K562 (cell line): ENCODE data around the gene MLLT6. TPM values are rescaled to one million over a fixed set of nuclear protein-coding genes. Genes with fewer than 3 reads are reported as not detected.

Experiments used
- ARID2 ChIP-seq: fragments of 450-650 bp; IDR thresholded peaks from 2 replicates; pipeline ENCODE4 v1.6.1; 2017; ENCODE audit warnings: antibody characterized with exemption, mild to moderate bottlenecking
- CTBP1 ChIP-seq: fragments of 450-650 bp; IDR thresholded peaks from 2 replicates; pipeline ENCODE4 v1.6.1; 2016; ENCODE audit warnings: borderline replicate concordance
- KDM1A ChIP-seq, 2 experiments: fragments of 450-650 bp; IDR thresholded peaks; 2 replicates each; pipeline ENCODE4 v1.6.1; 2016; ENCODE audit warnings: mild to moderate bottlenecking in 2 of 2
- KHSRP ChIP-seq: fragments of 450-650 bp; IDR thresholded peaks from 2 replicates; pipeline ENCODE4 v1.6.1; 2017
- MEF2A ChIP-seq: IDR thresholded peaks from 2 replicates; pipeline ENCODE4 v1.6.1; 2011; ENCODE audit warnings: low read depth, mild to moderate bottlenecking, low read length, moderate library complexity; ENCODE audit not compliant: control insufficient read depth
- NELFE ChIP-seq: IDR thresholded peaks from 2 replicates; pipeline ENCODE4 v1.6.1; 2011; ENCODE audit warnings: mild to moderate bottlenecking; ENCODE audit not compliant: insufficient read depth, insufficient read length
- RBM17 ChIP-seq: fragments of 200-400 bp; formaldehyde crosslinking; IDR thresholded peaks from 2 replicates; pipeline ENCODE4 v1.6.1; 2017; ENCODE audit warnings: low read depth, mild to moderate bottlenecking, low read length, borderline replicate concordance
- RBM25 ChIP-seq: fragments of 200-400 bp; formaldehyde crosslinking; IDR thresholded peaks from 2 replicates; pipeline ENCODE4 v1.6.1; 2018; ENCODE audit warnings: low read length, low read depth, moderate library complexity; ENCODE audit not compliant: severe bottlenecking
- RCOR1 ChIP-seq, 2 experiments: IDR thresholded peaks; 2 replicates each; pipeline ENCODE4 v1.6.1; 2012; ENCODE audit warnings: low read depth in 2 of 2, low read length in 2 of 2, borderline replicate concordance in 1 of 2, improper control_type of control experiment in 1 of 2
- SLC30A9 ChIP-seq: fragments of 250-450 bp; sonication (Bioruptor Pico); IDR thresholded peaks from 2 replicates; pipeline ENCODE4 v1.8.0; 2022; ENCODE audit warnings: mild to moderate bottlenecking, moderate library complexity
- SMARCC2 ChIP-seq: fragments of 450-650 bp; IDR thresholded peaks from 2 replicates; pipeline ENCODE4 v1.6.1; 2017; ENCODE audit warnings: antibody characterized with exemption, moderate library complexity, mild to moderate bottlenecking, low read depth
- TCF3 ChIP-seq: sonication (generic); formaldehyde crosslinking; IDR thresholded peaks from 2 replicates; pipeline ENCODE4 v1.4.0; 2020; ENCODE audit warnings: mild to moderate bottlenecking, missing genetic modification reagents
- TCF7L2 ChIP-seq: fragments of 150-350 bp; IDR thresholded peaks from 2 replicates; pipeline ENCODE4 v1.6.1; 2016; ENCODE audit warnings: low read depth, mild to moderate bottlenecking, low read length, moderate library complexity
- TSC22D4 ChIP-seq: fragments of 450-650 bp; IDR thresholded peaks from 2 replicates; pipeline ENCODE4 v1.6.1; 2016; ENCODE audit warnings: missing genetic modification characterization, missing biosample characterization, control low read depth
- ZNF134 ChIP-seq: fragments of 250-450 bp; sonication (Bioruptor Pico); conservative IDR thresholded peaks from 2 replicates; pipeline ENCODE4 v1.4.0; 2020
- ZNF316 ChIP-seq: fragments of 450-650 bp; IDR thresholded peaks from 2 replicates; pipeline ENCODE4 v1.6.1; 2016
- ZNF444 ChIP-seq: fragments of 250-450 bp; sonication (Bioruptor Pico); IDR thresholded peaks from 2 replicates; pipeline ENCODE4 v1.4.0; 2020; ENCODE audit warnings: mild to moderate bottlenecking, moderate library complexity
- ZNF77 ChIP-seq: fragments of 250-450 bp; sonication (Bioruptor Pico); IDR thresholded peaks from 2 replicates; pipeline ENCODE4 v1.5.0; 2020
- ZZZ3 ChIP-seq: fragments of 450-650 bp; IDR thresholded peaks from 2 replicates; pipeline ENCODE4 v1.6.1; 2016; ENCODE audit warnings: antibody characterized with exemption, mild to moderate bottlenecking, moderate library complexity
- polyA plus RNA-seq, 8 experiments: library from polyadenylated mRNA; depleted of rRNA in 4 of 8; stranded (reverse) in 5 of 8; unstranded in 3 of 8; fragments of >200 nt; fragmentation: Nextera tagmentation in 2 of 8; fragmentation: Illumina TruSeq in 1 of 8; extraction: Ambion mirVana in 2 of 8; extraction: Trizol in 1 of 8; gene quantifications; 2 replicates each; pipeline versions ENCODE4 v1.2.1 to v1.2.3, GENCODE V29; 2011 to 2014; ENCODE audit warnings: inconsistent platforms in 1 of 8, missing spikeins in 1 of 8
- total RNA-seq, 7 experiments: library from RNA; depleted of rRNA in 6 of 7; stranded (reverse); fragments of >200 nt in 6 of 7; fragmentation: Illumina TruSeq in 2 of 7; extraction: Trizol in 2 of 7; gene quantifications; 2 replicates each; pipeline versions ENCODE4 v1.2.1 to v1.2.3, GENCODE V29; 2011 to 2021; ENCODE audit warnings: low replicate concordance in 1 of 7
- TF ChIP-seq, protein P1 (sequence below): sonication (generic); formaldehyde crosslinking; IDR thresholded peaks from 2 replicates; pipeline ENCODE4 v1.9.0; 2022; ENCODE audit warnings: mild to moderate bottlenecking, missing genetic modification reagents
- TF ChIP-seq, protein P2 (sequence below): fragments of 250-450 bp; sonication (Bioruptor Pico); IDR thresholded peaks from 2 replicates; pipeline ENCODE4 v1.4.0; 2020; ENCODE audit warnings: mild to moderate bottlenecking, moderate library complexity, borderline replicate concordance
- TF ChIP-seq, protein P3 (sequence below): fragments of 250-450 bp; sonication (Bioruptor Pico); IDR thresholded peaks from 2 replicates; pipeline ENCODE4 v1.4.0; 2020
- TF ChIP-seq, protein P4 (sequence below): fragments of 250-450 bp; sonication (Bioruptor Pico); IDR thresholded peaks from 2 replicates; pipeline ENCODE4 v1.8.0; 2022; ENCODE audit warnings: inconsistent platforms, mild to moderate bottlenecking, moderate library complexity, borderline replicate concordance
- TF ChIP-seq, protein P5 (sequence below): fragments of 250-450 bp; sonication (Bioruptor Pico); IDR thresholded peaks from 2 replicates; pipeline ENCODE4 v1.8.0; 2022; ENCODE audit warnings: moderate library complexity, mild to moderate bottlenecking, inconsistent platforms
- TF ChIP-seq, protein P6 (sequence below): fragments of 250-450 bp; sonication (Bioruptor Pico); IDR thresholded peaks from 2 replicates; pipeline ENCODE4 v1.5.0; 2021

MLLT6 gene
- total and polyA plus RNA-seq, 9 of the 15 experiments (the other 6 are each of a cell fraction or from before 2014, with no cell fraction given) = 3.1 to 71.7 (median 30.0) TPM

DNA sequence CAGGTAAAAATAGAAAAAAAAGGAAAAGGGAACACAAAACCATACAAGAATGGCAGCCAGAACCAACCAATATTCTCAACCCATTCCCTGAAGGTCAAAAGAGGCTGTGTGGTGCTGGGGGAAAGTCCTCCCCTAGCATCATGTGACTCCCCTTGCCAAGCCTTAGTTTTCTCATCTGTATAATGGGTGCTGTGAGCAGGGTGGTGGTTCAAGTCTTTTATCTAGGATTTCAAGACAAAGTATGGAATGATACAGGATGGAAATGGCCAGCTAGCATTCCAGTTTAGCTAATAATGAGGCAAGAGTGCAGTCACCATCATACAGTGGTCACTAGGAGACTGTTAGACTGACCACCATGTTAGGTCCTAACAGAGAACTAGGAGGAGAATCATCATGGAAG is 68.2 kb downstream of the MLLT6 start (continued):
- no peak for TF ChIP-seq TCF7L2
- TF ChIP-seq ZNF77 = no peak
- no peak for TF ChIP-seq ZNF316
- no peak for TF ChIP-seq KHSRP
- TF ChIP-seq, protein P1, sequence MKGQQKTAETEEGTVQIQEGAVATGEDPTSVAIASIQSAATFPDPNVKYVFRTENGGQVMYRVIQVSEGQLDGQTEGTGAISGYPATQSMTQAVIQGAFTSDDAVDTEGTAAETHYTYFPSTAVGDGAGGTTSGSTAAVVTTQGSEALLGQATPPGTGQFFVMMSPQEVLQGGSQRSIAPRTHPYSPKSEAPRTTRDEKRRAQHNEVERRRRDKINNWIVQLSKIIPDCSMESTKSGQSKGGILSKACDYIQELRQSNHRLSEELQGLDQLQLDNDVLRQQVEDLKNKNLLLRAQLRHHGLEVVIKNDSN = no peak
- TF ChIP-seq TCF3 (CRISPR knock-in tag) = no peak
- TF ChIP-seq, protein P2, sequence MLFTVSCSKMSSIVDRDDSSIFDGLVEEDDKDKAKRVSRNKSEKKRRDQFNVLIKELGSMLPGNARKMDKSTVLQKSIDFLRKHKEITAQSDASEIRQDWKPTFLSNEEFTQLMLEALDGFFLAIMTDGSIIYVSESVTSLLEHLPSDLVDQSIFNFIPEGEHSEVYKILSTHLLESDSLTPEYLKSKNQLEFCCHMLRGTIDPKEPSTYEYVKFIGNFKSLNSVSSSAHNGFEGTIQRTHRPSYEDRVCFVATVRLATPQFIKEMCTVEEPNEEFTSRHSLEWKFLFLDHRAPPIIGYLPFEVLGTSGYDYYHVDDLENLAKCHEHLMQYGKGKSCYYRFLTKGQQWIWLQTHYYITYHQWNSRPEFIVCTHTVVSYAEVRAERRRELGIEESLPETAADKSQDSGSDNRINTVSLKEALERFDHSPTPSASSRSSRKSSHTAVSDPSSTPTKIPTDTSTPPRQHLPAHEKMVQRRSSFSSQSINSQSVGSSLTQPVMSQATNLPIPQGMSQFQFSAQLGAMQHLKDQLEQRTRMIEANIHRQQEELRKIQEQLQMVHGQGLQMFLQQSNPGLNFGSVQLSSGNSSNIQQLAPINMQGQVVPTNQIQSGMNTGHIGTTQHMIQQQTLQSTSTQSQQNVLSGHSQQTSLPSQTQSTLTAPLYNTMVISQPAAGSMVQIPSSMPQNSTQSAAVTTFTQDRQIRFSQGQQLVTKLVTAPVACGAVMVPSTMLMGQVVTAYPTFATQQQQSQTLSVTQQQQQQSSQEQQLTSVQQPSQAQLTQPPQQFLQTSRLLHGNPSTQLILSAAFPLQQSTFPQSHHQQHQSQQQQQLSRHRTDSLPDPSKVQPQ = no peak
- TF ChIP-seq SLC30A9 (CRISPR knock-in tag) = no peak
- TF ChIP-seq, protein P3, sequence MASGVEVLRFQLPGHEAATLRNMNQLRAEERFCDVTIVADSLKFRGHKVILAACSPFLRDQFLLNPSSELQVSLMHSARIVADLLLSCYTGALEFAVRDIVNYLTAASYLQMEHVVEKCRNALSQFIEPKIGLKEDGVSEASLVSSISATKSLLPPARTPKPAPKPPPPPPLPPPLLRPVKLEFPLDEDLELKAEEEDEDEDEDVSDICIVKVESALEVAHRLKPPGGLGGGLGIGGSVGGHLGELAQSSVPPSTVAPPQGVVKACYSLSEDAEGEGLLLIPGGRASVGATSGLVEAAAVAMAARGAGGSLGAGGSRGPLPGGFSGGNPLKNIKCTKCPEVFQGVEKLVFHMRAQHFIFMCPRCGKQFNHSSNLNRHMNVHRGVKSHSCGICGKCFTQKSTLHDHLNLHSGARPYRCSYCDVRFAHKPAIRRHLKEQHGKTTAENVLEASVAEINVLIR (CRISPR knock-in tag) = no peak
- TF ChIP-seq TSC22D4 (tag) = no peak
- no peak for TF ChIP-seq ZNF134
- no peak for TF ChIP-seq CTBP1
- TF ChIP-seq ARID2 = no peak
- TF ChIP-seq NELFE = no peak
- TF ChIP-seq RCOR1 (IDR thresholded peaks at IDR 0.05; ENCODE audit: borderline replicate concordance in 1 of 2, low read depth in 2 of 2, low read length in 2 of 2) = 0 out of 4 replicates have a peak, but pooled peaks of 1 of the 2 experiments have one; percentile 23
- peak; percentile 95 for TF ChIP-seq RBM25
- no peak for TF ChIP-seq MEF2A
- TF ChIP-seq ZZZ3 = no peak
- TF ChIP-seq, protein P4, sequence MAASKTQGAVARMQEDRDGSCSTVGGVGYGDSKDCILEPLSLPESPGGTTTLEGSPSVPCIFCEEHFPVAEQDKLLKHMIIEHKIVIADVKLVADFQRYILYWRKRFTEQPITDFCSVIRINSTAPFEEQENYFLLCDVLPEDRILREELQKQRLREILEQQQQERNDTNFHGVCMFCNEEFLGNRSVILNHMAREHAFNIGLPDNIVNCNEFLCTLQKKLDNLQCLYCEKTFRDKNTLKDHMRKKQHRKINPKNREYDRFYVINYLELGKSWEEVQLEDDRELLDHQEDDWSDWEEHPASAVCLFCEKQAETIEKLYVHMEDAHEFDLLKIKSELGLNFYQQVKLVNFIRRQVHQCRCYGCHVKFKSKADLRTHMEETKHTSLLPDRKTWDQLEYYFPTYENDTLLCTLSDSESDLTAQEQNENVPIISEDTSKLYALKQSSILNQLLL (CRISPR knock-in tag) = no peak
- TF ChIP-seq, protein P5, sequence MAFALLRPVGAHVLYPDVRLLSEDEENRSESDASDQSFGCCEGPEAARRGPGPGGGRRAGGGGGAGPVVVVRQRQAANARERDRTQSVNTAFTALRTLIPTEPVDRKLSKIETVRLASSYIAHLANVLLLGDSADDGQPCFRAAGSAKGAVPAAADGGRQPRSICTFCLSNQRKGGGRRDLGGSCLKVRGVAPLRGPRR (CRISPR knock-in tag) = no peak
- TF ChIP-seq RBM17 = no peak
- no peak for TF ChIP-seq SMARCC2
- TF ChIP-seq, protein P6, sequence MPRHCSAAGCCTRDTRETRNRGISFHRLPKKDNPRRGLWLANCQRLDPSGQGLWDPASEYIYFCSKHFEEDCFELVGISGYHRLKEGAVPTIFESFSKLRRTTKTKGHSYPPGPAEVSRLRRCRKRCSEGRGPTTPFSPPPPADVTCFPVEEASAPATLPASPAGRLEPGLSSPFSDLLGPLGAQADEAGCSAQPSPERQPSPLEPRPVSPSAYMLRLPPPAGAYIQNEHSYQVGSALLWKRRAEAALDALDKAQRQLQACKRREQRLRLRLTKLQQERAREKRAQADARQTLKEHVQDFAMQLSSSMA (CRISPR knock-in tag) = no peak
- TF ChIP-seq KDM1A (IDR thresholded peaks at IDR 0.05) = peak; percentile 38 to 58; a peak in 1 of 4 replicates
- no peak for TF ChIP-seq ZNF444
